ENCODE measurements around the gene TMC7.

The TMC7 gene

DNA sequence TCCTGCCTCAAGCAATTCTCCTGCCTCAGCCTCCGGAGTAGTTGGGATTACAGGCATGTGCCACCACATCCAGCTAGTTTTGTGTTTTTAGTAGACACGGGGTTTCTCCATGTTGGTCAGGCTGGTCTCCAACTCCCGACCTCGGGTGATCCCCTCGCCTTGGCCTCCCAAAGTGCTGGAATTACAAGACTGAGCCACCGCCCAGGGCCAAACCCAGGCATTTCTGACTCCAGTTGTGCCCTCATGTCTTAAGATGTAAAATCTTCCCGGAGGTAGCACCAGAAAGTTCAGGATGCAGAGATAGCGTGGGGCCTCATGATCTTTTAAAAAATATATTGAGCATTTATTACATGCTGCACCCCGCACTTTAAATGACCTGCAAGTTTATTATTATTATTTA lies 44.7 kb upstream of the TMC7 start:
- H3K4me1 ChIP-seq (ENCODE audit: insufficient read depth, low read length, poor library complexity, severe bottlenecking) = peaks cover 7% of the 10 kb centered on the region
- H3K4me2 ChIP-seq (ENCODE audit: low read depth, low read length, poor library complexity, severe bottlenecking) = no peak overlapping the region
- no peak overlapping the region for H3K9ac ChIP-seq (ENCODE audit: low read depth, low read length, poor library complexity, severe bottlenecking)
- no peaks in the 10 kb centered on the region for H3F3A ChIP-seq (ENCODE audit: low read depth)
- no peaks in the 10 kb centered on the region for H3K79me2 ChIP-seq (ENCODE audit: insufficient read depth, low read length)
- no peak overlapping the region for H2AFZ ChIP-seq (ENCODE audit: low read length)
- H3K4me3 ChIP-seq (ENCODE audit: low read length, poor library complexity, severe bottlenecking) = no peak overlapping the region
- no peaks in the 10 kb centered on the region for H4K20me1 ChIP-seq (ENCODE audit: insufficient read depth, low read length, poor library complexity, severe bottlenecking)
- no peaks in the 10 kb centered on the region for H3K27me3 ChIP-seq (ENCODE audit: insufficient read depth, low read length, poor library complexity, severe bottlenecking)
- no peaks in the 10 kb centered on the region for H3K9me2 ChIP-seq (replicated peaks; ENCODE audit: low read depth, low read length)
- TF ChIP-seq, protein P1, sequence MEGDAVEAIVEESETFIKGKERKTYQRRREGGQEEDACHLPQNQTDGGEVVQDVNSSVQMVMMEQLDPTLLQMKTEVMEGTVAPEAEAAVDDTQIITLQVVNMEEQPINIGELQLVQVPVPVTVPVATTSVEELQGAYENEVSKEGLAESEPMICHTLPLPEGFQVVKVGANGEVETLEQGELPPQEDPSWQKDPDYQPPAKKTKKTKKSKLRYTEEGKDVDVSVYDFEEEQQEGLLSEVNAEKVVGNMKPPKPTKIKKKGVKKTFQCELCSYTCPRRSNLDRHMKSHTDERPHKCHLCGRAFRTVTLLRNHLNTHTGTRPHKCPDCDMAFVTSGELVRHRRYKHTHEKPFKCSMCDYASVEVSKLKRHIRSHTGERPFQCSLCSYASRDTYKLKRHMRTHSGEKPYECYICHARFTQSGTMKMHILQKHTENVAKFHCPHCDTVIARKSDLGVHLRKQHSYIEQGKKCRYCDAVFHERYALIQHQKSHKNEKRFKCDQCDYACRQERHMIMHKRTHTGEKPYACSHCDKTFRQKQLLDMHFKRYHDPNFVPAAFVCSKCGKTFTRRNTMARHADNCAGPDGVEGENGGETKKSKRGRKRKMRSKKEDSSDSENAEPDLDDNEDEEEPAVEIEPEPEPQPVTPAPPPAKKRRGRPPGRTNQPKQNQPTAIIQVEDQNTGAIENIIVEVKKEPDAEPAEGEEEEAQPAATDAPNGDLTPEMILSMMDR (conservative IDR thresholded peaks at IDR 0.05; ENCODE audit: low read length) = no peak
- no peak for TF ChIP-seq EZH2phosphoT487 (IDR thresholded peaks at IDR 0.05; ENCODE audit: borderline replicate concordance)
- no peaks in the 10 kb centered on the region for H3K36me3 ChIP-seq (ENCODE audit: insufficient read depth, low read length)
- H3K9me3 ChIP-seq (ENCODE audit: insufficient read depth, low read depth, low read length) = no peaks in the 10 kb centered on the region

DNA sequence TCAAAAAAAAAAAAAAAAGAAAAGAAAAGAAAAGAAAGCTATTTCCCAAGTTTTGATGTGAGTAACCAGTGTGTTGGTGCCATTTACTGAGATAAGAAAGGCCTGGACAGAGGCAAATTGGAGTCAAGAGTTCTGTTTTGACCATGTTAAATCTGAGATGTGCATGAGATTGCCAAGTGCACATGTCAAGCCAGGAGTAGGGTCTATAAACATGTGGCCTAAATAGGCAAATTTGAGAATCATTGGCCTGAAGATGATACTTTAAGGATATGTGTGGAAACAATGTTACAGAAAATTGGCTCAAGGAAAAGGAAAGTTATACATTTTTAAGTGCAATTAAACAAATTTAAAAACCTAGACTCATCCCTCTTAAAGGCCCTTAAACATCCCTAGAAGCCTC lies 42.3 kb upstream of the TMC7 start:
- Histone ChIP-seq H3K9me3 (ENCODE audit: insufficient read depth, low read depth, low read length) (no peaks in the 10 kb centered on the region), H3K36me3 (ENCODE audit: insufficient read depth, low read length) (no peaks in the 10 kb centered on the region), H3K79me2 (ENCODE audit: insufficient read depth, low read length) (no peaks in the 10 kb centered on the region), H3K4me3 (ENCODE audit: low read length, poor library complexity, severe bottlenecking) (no peak overlapping the region), H2AFZ (ENCODE audit: low read length) (no peak overlapping the region), H3K9me2 (replicated peaks; ENCODE audit: low read depth, low read length) (no peaks in the 10 kb centered on the region), H3K4me2 (ENCODE audit: low read depth, low read length, poor library complexity, severe bottlenecking) (no peak overlapping the region), H3F3A (ENCODE audit: low read depth) (no peaks in the 10 kb centered on the region), H3K9ac (ENCODE audit: low read depth, low read length, poor library complexity, severe bottlenecking) (no peak overlapping the region), H4K20me1 (ENCODE audit: insufficient read depth, low read length, poor library complexity, severe bottlenecking) (no peaks in the 10 kb centered on the region), H3K4me1 (ENCODE audit: insufficient read depth, low read length, poor library complexity, severe bottlenecking) (peaks cover 7% of the 10 kb centered on the region), H3K27me3 (ENCODE audit: insufficient read depth, low read length, poor library complexity, severe bottlenecking) (no peaks in the 10 kb centered on the region)
- TF ChIP-seq, protein P1 (conservative IDR thresholded peaks at IDR 0.05; ENCODE audit: low read length) = no peak
- TF ChIP-seq EZH2phosphoT487 (IDR thresholded peaks at IDR 0.05; ENCODE audit: borderline replicate concordance) = no peak

DNA sequence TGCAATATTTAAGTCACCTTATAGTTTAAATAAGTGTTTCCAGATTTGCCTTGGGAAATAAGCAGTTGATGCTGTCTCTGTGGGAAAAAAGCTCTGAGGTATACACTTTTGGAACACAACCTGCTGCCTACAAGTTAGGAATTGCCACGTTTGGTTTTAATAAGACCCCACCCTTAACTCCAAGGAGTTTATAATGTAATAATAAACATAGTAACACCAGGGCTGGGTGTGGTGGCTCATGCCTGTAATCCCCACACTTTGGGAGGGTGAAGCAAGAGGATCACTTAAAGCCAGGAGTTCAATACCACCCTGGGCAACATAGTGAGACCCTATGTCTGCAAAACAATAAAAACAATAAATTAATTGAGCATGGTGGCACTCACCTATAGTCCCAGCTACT lies 41.7 kb upstream of the TMC7 start:
- H3K4me3 ChIP-seq (ENCODE audit: low read length, poor library complexity, severe bottlenecking) = no peak overlapping the region
- no peak overlapping the region for H3K9ac ChIP-seq (ENCODE audit: low read depth, low read length, poor library complexity, severe bottlenecking)
- H3K9me2 ChIP-seq (replicated peaks; ENCODE audit: low read depth, low read length) = no peaks in the 10 kb centered on the region
- no peaks in the 10 kb centered on the region for H3K79me2 ChIP-seq (ENCODE audit: insufficient read depth, low read length)
- no peaks in the 10 kb centered on the region for H3K9me3 ChIP-seq (ENCODE audit: insufficient read depth, low read depth, low read length)
- peaks cover under 1% of the 10 kb centered on the region for H3K4me1 ChIP-seq (ENCODE audit: insufficient read depth, low read length, poor library complexity, severe bottlenecking)
- no peaks in the 10 kb centered on the region for H3K27me3 ChIP-seq (ENCODE audit: insufficient read depth, low read length, poor library complexity, severe bottlenecking)
- H3F3A ChIP-seq (ENCODE audit: low read depth) = no peaks in the 10 kb centered on the region
- no peaks in the 10 kb centered on the region for H3K36me3 ChIP-seq (ENCODE audit: insufficient read depth, low read length)
- H3K4me2 ChIP-seq (ENCODE audit: low read depth, low read length, poor library complexity, severe bottlenecking) = no peak overlapping the region
- TF ChIP-seq, protein P1 (conservative IDR thresholded peaks at IDR 0.05; ENCODE audit: low read length) = no peak
- TF ChIP-seq EZH2phosphoT487 (IDR thresholded peaks at IDR 0.05; ENCODE audit: borderline replicate concordance) = no peak
- H4K20me1 ChIP-seq (ENCODE audit: insufficient read depth, low read length, poor library complexity, severe bottlenecking) = no peaks in the 10 kb centered on the region
- no peak overlapping the region for H2AFZ ChIP-seq (ENCODE audit: low read length)

Data from Loucy (cell line).